NCI-H2227 (cell line): ENCODE data around the gene METTL24.

Experiments used
- DNase-seq: peaks from one replicate; lab custom pipeline; 2025; ENCODE audit not compliant: unreplicated experiment; lab: John Stamatoyannopoulos, UW

The METTL24 gene

DNA sequence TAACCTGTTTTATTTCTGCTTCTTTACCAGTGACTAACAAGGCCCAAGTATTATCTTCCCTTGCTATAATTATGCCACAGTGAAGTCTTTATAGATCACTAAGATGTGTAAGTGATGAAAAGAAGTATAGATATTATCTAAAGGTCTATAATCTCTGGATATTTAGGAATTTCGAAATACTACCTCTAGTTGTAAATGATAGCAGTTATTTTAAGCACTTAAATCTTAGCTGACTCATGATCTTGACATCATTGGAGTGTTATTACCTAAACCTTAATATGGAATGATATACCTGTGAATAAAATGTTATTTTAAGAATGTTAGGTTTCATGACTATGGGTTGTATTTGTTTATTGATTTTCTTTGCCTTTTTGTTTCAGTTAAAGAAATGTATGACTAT lies 146.4 kb downstream of the METTL24 start:
- no peak for DNase-seq

DNA sequence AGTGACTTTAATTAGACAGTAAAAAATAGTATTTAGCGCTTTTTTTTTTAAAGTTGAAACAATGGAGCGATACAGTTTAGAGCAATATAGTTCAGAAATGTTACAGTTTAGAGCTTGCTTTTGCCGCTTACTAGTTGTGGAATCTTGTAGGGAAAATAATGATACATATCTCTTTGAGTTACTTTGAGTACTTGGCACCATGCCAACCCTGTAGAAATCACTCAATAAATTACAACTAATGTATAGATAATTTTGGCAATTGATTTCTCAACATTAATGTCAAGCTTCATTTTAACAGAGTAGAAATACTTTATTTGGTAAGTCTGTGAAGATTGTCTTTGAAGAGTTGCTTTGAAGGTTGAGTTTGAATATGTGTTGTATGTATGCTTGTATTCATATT lies 150.5 kb downstream of the METTL24 start:
- no peak for DNase-seq

DNA sequence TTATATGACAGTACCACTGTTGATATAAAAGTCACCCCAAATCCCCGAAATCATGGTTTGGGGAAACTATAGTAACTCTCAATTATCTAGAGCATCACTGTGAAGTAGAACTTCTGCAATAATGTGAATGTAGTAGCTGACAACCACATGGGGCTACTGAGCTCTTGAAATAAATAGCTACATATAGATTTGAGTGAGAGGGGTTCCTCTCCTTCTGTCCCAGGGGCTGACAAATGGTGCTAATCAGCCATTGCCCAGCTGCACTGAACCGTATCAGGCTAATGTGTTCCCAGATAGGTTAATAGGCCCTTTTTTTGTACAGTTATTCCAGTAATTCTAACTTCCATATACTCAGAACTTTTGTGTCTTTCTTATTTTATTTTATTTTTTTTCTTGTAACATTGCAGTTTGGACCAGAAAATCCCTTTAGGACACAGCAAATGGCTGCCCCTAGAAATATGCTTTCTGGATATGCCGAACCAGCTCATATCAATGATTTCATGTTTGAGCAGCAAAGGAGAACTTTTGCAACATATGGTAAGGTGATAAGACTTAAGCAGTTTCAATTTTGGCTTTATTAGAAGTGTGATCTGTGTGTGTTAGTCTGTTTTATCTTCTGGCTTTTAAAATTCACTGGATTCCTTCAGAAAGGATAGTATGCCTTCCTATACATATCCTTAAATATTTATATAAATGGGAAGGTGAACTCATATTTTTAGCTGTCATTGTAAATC lies 156.8 kb downstream of the METTL24 start:
- no peak for DNase-seq

DNA sequence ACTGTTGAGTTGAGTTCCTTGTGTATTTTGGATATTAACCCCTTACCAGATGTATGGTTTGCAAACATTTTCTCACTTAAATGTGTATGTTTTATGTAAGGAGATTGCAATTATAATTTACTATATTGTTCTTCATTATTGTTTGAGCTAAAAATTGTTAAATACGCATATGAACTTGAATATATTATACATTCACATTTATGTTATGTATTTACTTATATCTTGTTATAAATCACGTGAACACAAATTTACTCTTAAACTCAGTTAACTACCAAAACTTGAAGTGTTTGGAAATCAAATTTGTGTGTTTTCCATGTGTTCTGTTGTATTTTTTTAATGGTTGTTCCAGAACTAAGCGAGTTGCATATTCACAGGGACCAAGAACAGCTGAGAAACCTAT lies 159.6 kb downstream of the METTL24 start:
- DNase-seq, result no peak

DNA sequence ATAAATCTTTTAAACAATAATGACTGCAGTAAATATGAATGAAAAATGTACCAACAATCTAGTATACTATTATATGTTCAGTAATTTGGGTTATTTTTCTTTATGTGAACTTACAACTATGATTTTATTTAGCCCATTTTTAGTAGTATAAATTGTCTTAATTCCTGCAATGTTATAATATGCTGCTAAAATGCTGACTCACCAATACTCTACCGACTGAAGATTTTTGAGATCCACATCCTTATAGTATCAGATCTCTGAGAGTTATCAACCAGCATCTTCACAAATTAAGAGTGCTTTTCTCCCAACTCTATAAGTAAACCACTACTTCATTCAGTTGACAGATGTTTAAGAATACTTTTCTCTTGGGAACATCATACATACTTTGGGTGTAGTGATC lies 161.3 kb downstream of the METTL24 start:
- no peak for DNase-seq

DNA sequence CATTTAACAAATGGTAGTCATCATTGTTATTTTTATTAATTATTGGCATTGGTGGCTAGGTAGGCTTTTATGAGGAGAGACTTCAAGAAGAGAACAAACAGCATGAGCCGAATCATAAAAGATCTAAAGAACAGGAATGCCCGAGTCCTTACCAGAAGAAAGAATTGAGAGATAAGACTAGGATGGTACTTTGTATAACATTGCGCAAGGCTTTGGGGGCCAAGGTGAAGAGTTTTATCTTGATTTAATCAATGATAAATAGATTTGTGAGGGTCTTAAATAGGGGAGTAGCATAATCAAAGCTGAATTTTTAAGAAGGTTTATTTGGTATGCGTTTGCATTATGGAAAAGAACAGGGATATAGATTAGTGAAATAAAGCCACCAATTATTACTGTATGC lies 162.5 kb downstream of the METTL24 start:
- no peak for DNase-seq
